Common myeloid progenitor, CD34-positive (primary cell): ENCODE data around the gene TFF3.
A peak's percentile ranks its signal among the peaks of the same experiment; 100 is the strongest.

Source experiments
- CTCF ChIA-PET: fragments of 350-600 bp; sonication (Branson Sonifier 250); formaldehyde crosslinking; loops from one replicate; lab custom pipeline; 2021; ENCODE audit warnings: antibody characterized with exemption; lab: Charles Lee
- POLR2A ChIA-PET: fragments of 350-600 bp; sonication (Branson Sonifier 250); formaldehyde crosslinking; loops from one replicate; lab custom pipeline; 2021; ENCODE audit warnings: antibody characterized with exemption; lab: Charles Lee
- DNase-seq, 3 donors: peaks; one replicate each; pipeline versions ENCODE4 v3.0.0 to v3.0.0-alpha.2; 2013
- H3K27ac ChIP-seq, 2 experiments: 1 replicate in 1 of 2; 2 replicates in 1 of 2; pipeline ENCODE4 v1.7.0; 2013; ENCODE audit warnings: inconsistent platforms in 2 of 2, low read length in 2 of 2, mild to moderate bottlenecking in 2 of 2, low read depth in 1 of 2, moderate library complexity in 1 of 2; ENCODE audit not compliant: severe bottlenecking in 2 of 2, insufficient read depth in 1 of 2, poor library complexity in 1 of 2
- H3K27me3 ChIP-seq, 5 experiments: replicated peaks in 2 of 5; 1 replicate in 3 of 5; 2 replicates in 2 of 5; pipeline versions ENCODE4 v1.6.1 to v1.7.0; 2013; ENCODE audit warnings: low read length in 4 of 5, mild to moderate bottlenecking in 2 of 5, moderate library complexity in 2 of 5, inconsistent platforms in 1 of 5; ENCODE audit not compliant: insufficient read depth in 5 of 5, control insufficient read depth in 4 of 5
- H3K36me3 ChIP-seq, 4 experiments: 1 replicate in 2 of 4; 2 replicates in 2 of 4; pipeline versions ENCODE4 v1.6.1 to v1.7.0; 2013; ENCODE audit warnings: low read length in 3 of 4, control low read depth in 1 of 4, mild to moderate bottlenecking in 1 of 4; ENCODE audit not compliant: control insufficient read depth in 4 of 4, insufficient read depth in 4 of 4
- H3K4me1 ChIP-seq, 4 experiments: 1 replicate in 3 of 4; 2 replicates in 1 of 4; pipeline versions ENCODE4 v1.6.1 to v1.7.1; 2013; ENCODE audit warnings: low read length in 3 of 4, mild to moderate bottlenecking in 3 of 4, control low read depth in 1 of 4, inconsistent platforms in 1 of 4, moderate library complexity in 1 of 4; ENCODE audit not compliant: control insufficient read depth in 4 of 4, insufficient read depth in 4 of 4; ENCODE audit errors: control extremely low read depth in 1 of 4
- H3K4me3 ChIP-seq, 7 experiments: 1 replicate in 4 of 7; 2 replicates in 3 of 7; pipeline versions ENCODE4 v1.5.1 to v1.7.0; 2013; ENCODE audit warnings: mild to moderate bottlenecking in 7 of 7, low read length in 6 of 7, moderate library complexity in 6 of 7, inconsistent platforms in 2 of 7, low read depth in 2 of 7, control low read depth in 1 of 7; ENCODE audit not compliant: insufficient read depth in 4 of 7, control insufficient read depth in 1 of 7; ENCODE audit errors: extremely low read depth in 1 of 7
- H3K9me3 ChIP-seq, 5 experiments: 1 replicate in 4 of 5; 2 replicates in 1 of 5; pipeline versions ENCODE4 v1.6.1 to v1.7.1; 2013; ENCODE audit warnings: low read length in 4 of 5, mild to moderate bottlenecking in 2 of 5, inconsistent platforms in 1 of 5, low read depth in 1 of 5, moderate library complexity in 1 of 5; ENCODE audit not compliant: control insufficient read depth in 4 of 5, insufficient read depth in 2 of 5; ENCODE audit errors: control extremely low read depth in 1 of 5
- WGBS: methylation state at CpG from one replicate; pipeline ENCODE4 v1.1.5; 2013; ENCODE audit not compliant: insufficient coverage; 5-methylcytosine and 5-hydroxymethylcytosine counted together

The TFF3 gene

DNA sequence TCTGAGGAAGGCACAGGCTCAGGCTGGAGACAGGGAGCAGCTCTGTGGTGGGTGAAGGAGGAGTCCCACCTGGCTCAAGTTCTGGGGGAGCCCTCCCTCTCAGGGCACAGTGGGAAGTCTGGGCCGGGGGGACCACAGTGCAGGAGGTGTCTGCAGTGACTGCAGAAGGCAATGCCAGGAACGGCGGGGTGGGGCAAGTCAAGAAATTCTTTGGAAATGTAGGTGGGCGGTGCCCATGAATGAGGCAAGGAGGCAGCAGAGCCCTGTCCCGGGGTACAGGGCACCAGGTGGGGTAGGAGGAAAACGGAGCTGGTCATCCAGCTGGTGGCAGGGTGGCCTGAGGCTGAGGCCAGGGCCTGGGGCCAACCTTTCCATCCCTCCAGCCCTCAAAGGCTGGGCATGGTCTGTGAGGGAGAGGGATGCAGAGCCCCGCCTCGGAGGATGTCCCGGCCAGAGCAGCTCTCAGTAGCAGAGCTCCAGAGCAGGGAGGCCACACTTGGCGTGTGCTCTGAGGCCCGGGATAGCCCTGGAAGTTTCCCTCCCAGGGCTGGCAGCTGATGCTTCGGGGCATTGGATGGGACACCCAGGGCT is 4.7 kb downstream of the TFF3 start:
- ChIA-PET POLR2A (interaction anchor here (1.2 kb wide), 1 partner anchor 136 kb away, joined by 3 read pairs; no protein-coding TSS in a partner anchor), CTCF (interaction anchor here (0.6 to 5.8 kb wide), 31 partner anchors 9 to 225 kb away, joined by 3 to 43 read pairs (median 4); no protein-coding TSS in a partner anchor)
- H3K27ac ChIP-seq = no peak overlapping the region

DNA sequence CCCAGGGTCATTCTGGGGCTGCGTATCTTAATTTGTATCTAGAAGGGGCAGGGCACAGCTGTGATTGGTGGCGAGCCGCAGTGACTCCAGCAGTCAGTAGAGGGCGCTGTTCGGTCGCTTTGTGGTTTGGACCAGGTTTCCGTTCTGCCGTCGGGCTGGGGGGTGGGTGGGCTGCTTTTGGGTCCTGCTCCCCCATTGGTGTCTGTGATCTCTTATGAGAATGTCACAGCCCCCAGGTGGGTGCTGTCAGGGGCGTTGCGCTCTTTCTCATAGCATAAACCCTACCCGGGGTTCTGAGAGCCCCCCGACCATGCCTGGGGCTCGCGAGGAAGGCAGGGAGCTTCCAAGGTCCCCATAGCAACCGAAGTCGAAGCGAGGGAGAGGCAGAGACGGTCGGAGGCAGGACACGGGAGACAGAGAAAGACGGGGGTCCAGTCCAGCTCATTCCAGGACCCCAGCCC is 5.4 kb downstream of the TFF3 start:
- Histone ChIP-seq H3K4me3 (peak overlapping the region in 5 of 7 experiments; percentile 23 to 62 (median 46)), H3K27me3 (no peaks in the 10 kb centered on the region), H3K27ac (no peak overlapping the region), H3K4me1 (peaks cover 13 to 51% (median 46%) of the 10 kb centered on the region in 4 experiments), H3K9me3 (no peaks in the 10 kb centered on the region), H3K36me3 (no peaks in the 10 kb centered on the region)
- POLR2A ChIA-PET = interaction anchor here (0.6 kb wide), 1 partner anchor 8 kb away, joined by 3 read pairs; no protein-coding TSS in a partner anchor
- WGBS = 2% methylated on average over 17 of the region's 22 CpGs
- DNase-seq = peak; percentile 63 to 89 (median 87)
- CTCF ChIA-PET = interaction anchor here (0.6 to 5.8 kb wide), 30 partner anchors 8 to 266 kb away, joined by 3 to 43 read pairs (median 4); no protein-coding TSS in a partner anchor

More for the DNA sequence above, 4.7 kb downstream of the TFF3 start:
- Histone ChIP-seq H3K27me3 (no peaks in the 10 kb centered on the region), H3K36me3 (no peaks in the 10 kb centered on the region), H3K4me1 (peaks cover 13 to 50% (median 46%) of the 10 kb centered on the region in 4 experiments), H3K4me3 (peak overlapping the region in 1 of 7 experiments; percentile 46), H3K9me3 (no peaks in the 10 kb centered on the region)
- DNase-seq = no peak
- 94% methylated on average over 9 of the region's 12 CpGs for WGBS

DNA sequence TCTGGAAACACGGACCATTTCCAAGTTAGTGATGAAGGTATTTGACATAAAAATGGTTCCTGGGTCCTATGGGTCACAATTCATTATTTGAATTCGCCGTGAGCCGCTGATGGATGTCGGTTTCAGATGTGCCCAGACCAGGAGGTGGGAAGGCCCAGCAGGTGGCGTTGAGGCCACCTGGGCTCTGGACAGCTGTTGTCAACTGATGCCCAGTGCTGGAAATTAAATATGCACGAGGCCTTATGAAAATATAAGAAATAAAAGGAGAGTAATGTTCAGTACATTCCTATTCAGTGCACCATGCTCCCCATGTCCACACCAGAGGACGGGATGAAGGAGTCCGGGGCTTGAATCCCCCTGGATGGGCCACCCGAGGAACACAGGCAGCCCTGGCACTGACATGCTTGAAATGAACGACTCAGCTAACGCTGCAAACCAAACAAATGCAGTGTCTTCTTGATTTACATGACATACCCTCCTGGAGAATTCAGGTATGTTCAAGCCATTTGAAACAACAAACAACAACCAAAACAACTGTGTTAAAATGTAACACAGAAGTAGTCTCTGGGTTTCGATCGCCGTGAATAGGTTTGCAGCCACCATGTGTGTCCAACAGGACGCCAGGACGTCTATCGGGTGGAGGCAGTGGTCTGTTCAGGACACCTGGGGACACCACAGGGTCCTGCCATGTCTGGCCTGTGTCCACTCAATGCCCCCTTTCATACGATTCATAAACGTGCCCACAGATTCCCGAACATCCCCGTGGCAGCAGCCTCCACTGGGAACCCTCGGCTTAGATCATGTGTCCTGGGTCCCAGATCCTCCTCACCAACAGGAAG is 6.1 kb downstream of the TFF3 start:
- POLR2A ChIA-PET = interaction anchor here (0.6 kb wide), 1 partner anchor 8 kb away, joined by 3 read pairs; no protein-coding TSS in a partner anchor
- CTCF ChIA-PET = interaction anchor here (0.6 to 5.8 kb wide), 16 partner anchors 10 to 267 kb away, joined by 3 to 43 read pairs (median 6); no protein-coding TSS in a partner anchor

DNA sequence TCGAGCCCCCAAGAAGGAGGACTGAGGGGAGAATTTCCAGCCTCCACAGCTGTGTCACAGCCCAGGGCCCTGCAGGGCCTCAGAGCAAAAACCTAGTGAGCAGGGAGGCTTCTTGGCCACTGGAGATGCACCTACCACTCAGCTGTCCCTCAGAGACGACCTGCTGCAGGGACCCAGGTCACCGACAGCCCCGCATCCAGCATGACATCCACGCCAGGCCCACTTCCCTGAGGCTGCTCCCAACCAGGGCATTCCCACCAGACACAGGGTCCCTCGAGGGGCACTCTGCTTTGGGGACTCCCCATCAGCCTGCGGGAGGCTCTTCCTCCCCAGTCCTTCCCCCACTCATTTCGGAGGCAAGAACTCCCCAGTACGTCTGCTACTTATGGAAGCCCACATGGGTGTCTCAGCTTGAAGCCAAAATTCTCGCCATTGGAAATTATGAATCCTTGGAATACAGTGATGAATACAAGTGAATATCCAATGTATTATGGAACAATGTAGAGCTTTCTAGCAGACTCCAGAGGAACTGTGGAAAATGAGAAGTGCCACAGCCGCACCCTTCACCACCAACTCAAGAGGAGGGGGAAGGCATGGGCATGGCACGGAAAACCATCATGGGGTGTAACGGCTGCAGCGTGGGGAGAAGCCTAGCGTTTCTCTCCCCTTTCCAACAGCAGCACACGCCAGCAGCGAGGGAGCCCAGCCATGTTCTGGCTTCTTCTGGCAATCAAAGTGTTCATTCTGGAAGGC is 6.9 kb downstream of the TFF3 start:
- H3K4me1 ChIP-seq = peaks cover 13 to 54% (median 46%) of the 10 kb centered on the region in 4 experiments
- peak overlapping the region in 1 of 7 experiments; percentile 25 for H3K4me3 ChIP-seq
- H3K27ac ChIP-seq = no peak overlapping the region
- 51% methylated on average over 15 of the region's 17 CpGs for WGBS
- H3K27me3 ChIP-seq = no peaks in the 10 kb centered on the region
- no peaks in the 10 kb centered on the region for H3K9me3 ChIP-seq
- DNase-seq = peak in 2 of 3 donors; percentile 53 to 57
- no peaks in the 10 kb centered on the region for H3K36me3 ChIP-seq
- ChIA-PET POLR2A (no interaction called here), CTCF (interaction anchor here (0.6 to 5.8 kb wide), 11 partner anchors 11 to 227 kb away, joined by 3 to 43 read pairs (median 10); partner anchors contain the start of gene TFF1)

More for the DNA sequence above, 6.1 kb downstream of the TFF3 start:
- Histone ChIP-seq H3K4me3 (peak overlapping the region in 2 of 7 experiments; percentile 25 to 46), H3K9me3 (no peaks in the 10 kb centered on the region), H3K27me3 (no peaks in the 10 kb centered on the region), H3K4me1 (peaks cover 13 to 54% (median 46%) of the 10 kb centered on the region in 4 experiments), H3K27ac (no peak overlapping the region), H3K36me3 (no peaks in the 10 kb centered on the region)
- 65% methylated on average over 22 of the region's 23 CpGs for WGBS
- DNase-seq = no peak

DNA sequence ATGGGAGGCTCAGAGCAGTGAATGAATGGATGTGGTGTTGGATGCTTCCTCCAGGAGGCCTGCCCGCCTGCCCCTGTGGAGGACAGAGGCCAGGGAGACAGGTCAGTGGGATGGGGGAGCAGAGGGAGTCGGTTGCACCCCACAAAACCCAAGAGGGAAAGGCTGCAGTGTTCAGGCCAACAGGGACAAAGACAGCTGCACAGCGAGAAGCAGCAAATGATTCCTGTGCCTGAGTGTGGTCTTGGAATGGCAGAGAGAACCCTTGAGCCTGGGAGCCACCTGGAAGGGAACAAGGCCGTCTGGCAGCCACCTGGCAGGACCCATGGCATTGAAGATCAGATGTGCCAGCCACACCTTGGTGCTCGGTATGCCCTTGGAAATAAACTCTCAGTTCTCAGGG is 8.1 kb downstream of the TFF3 start:
- CTCF ChIA-PET = interaction anchor here (0.6 to 1.6 kb wide), 4 partner anchors 16 to 115 kb away, joined by 3 to 6 read pairs (median 4); no protein-coding TSS in a partner anchor
- POLR2A ChIA-PET = interaction anchor here (0.8 kb wide), 1 partner anchor 56 kb away, joined by 3 read pairs; no protein-coding TSS in a partner anchor
- H3K9me3 ChIP-seq = no peaks in the 10 kb centered on the region
- no peaks in the 10 kb centered on the region for H3K36me3 ChIP-seq
- H3K27ac ChIP-seq = peak overlapping the region in 1 of 2 experiments; percentile 29
- whole genome bisulfite sequencing = 90% methylated on average over 5 of the region's 5 CpGs
- DNase-seq = no peak
- peak overlapping the region in 3 of 7 experiments; percentile 4 to 33 (median 27) for H3K4me3 ChIP-seq
- H3K27me3 ChIP-seq = no peaks in the 10 kb centered on the region
- peaks cover 13 to 65% (median 52%) of the 10 kb centered on the region in 4 experiments for H3K4me1 ChIP-seq

DNA sequence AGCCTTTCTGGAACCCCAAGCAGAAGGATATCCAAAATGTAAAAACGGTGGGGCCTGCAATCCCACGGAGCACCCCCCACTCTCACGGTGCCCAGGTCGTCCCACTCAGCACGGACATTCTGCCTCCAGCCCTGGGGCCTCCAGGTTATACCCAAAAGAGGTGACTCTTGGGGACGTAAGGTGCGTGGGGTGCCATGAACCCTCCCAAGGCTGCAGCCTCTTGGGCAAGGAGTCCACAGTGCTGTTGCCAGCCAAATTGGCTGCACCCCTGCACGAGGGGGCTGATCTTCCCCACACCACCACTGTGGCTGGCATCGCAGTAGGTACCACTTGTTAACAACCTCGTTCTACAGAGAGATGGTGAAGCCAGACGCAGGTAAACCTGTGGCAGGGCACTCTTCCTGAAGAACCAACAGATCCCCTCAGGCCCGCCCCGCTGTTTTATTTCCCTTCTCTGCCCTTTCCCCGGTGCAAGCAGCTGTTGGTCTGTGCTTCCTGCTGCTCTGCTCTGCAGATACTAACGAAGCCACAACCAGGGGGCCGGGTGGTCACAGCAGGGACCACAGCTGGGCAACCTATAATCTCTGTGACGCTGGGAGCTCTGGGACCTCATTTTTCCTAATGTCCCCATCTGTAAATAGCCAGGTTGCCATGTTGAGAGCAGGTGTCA is 8.7 kb downstream of the TFF3 start:
- no peaks in the 10 kb centered on the region for H3K9me3 ChIP-seq
- WGBS = 38% methylated on average over 16 of the region's 17 CpGs
- peak overlapping the region in 1 of 2 experiments; percentile 29 for H3K27ac ChIP-seq
- H3K36me3 ChIP-seq = no peaks in the 10 kb centered on the region
- ChIA-PET POLR2A (interaction anchor here (0.8 kb wide), 1 partner anchor 56 kb away, joined by 3 read pairs; no protein-coding TSS in a partner anchor), CTCF (interaction anchor here (0.6 to 1.6 kb wide), 4 partner anchors 16 to 115 kb away, joined by 3 to 6 read pairs (median 4); no protein-coding TSS in a partner anchor)
- H3K4me1 ChIP-seq = peaks cover 13 to 71% (median 58%) of the 10 kb centered on the region in 4 experiments
- DNase-seq = peak; percentile 20 to 87 (median 84)
- no peaks in the 10 kb centered on the region for H3K27me3 ChIP-seq
- H3K4me3 ChIP-seq = peak overlapping the region in 3 of 7 experiments; percentile 4 to 33 (median 27)
